ENCODE results near the gene TNIK.

Gene TNIK

DNA sequence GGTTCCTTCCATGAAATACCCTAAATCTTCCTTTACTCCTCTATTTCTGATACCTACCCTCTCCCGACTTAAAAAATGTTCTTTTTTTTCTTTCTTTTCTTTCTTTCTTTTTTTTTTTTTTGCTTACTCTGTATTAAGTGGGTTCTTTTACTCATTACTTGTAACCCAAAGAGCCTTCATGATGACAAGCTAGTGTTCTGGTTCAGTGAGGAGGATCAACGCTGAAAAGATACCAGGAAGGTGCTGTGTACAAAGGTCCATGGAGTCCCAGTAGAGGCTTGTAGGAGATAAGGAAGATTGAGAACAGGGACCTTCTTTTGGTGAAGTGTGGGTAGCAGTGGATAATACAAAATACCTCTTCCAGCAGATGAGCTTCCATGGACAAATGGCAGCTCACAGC, 369.9 kb downstream of the TNIK start:
- TF ChIP-seq EZH2 (IDR thresholded peaks at IDR 0.05; ENCODE audit: borderline replicate concordance, low read length), result no peak
- TF ChIP-seq, protein P1, sequence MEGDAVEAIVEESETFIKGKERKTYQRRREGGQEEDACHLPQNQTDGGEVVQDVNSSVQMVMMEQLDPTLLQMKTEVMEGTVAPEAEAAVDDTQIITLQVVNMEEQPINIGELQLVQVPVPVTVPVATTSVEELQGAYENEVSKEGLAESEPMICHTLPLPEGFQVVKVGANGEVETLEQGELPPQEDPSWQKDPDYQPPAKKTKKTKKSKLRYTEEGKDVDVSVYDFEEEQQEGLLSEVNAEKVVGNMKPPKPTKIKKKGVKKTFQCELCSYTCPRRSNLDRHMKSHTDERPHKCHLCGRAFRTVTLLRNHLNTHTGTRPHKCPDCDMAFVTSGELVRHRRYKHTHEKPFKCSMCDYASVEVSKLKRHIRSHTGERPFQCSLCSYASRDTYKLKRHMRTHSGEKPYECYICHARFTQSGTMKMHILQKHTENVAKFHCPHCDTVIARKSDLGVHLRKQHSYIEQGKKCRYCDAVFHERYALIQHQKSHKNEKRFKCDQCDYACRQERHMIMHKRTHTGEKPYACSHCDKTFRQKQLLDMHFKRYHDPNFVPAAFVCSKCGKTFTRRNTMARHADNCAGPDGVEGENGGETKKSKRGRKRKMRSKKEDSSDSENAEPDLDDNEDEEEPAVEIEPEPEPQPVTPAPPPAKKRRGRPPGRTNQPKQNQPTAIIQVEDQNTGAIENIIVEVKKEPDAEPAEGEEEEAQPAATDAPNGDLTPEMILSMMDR (IDR thresholded peaks at IDR 0.05; ENCODE audit: low read length), result no peak
- Histone ChIP-seq H3K79me2 (ENCODE audit: insufficient read depth, low read length) (no peaks in the 10 kb centered on the region), H3K9me2 (ENCODE audit: low read depth, low read length) (no peaks in the 10 kb centered on the region), H3K36me3 (ENCODE audit: insufficient read depth, low read length) (no peaks in the 10 kb centered on the region), H3K4me2 (ENCODE audit: low read length) (no peak overlapping the region), H2AFZ (ENCODE audit: low read length) (no peak overlapping the region), H3K9ac (ENCODE audit: low read length) (no peak overlapping the region), H3K9me3 (ENCODE audit: low read length) (no peaks in the 10 kb centered on the region), H3K27ac (ENCODE audit: low read depth, low read length, poor library complexity, severe bottlenecking) (no peak overlapping the region), H3F3A (ENCODE audit: insufficient read depth, low read length) (no peaks in the 10 kb centered on the region), H4K20me1 (ENCODE audit: insufficient read depth, low read length) (no peaks in the 10 kb centered on the region), H3K4me3 (ENCODE audit: low read depth, low read length, poor library complexity, severe bottlenecking) (no peak overlapping the region), H3K4me1 (ENCODE audit: insufficient read depth, low read length, severe bottlenecking) (no peaks in the 10 kb centered on the region), H3K27me3 (ENCODE audit: insufficient read depth, low read length) (no peaks in the 10 kb centered on the region; the same call in 1 of the 2 replicates)

- H3K79me2 ChIP-seq (ENCODE audit: insufficient read depth, low read length), result no peaks in the 10 kb centered on the region
- no peak overlapping the region for H3K4me2 ChIP-seq (ENCODE audit: low read length)
- H3K27ac ChIP-seq (ENCODE audit: low read depth, low read length, poor library complexity, severe bottlenecking), result no peak overlapping the region
- H3K9me2 ChIP-seq (ENCODE audit: low read depth, low read length), result no peaks in the 10 kb centered on the region
- H3F3A ChIP-seq (ENCODE audit: insufficient read depth, low read length), result no peaks in the 10 kb centered on the region
- no peaks in the 10 kb centered on the region for H3K9me3 ChIP-seq (ENCODE audit: low read length)
- no peaks in the 10 kb centered on the region for H4K20me1 ChIP-seq (ENCODE audit: insufficient read depth, low read length)
- no peak for TF ChIP-seq EZH2 (IDR thresholded peaks at IDR 0.05; ENCODE audit: borderline replicate concordance, low read length)
- H3K27me3 ChIP-seq (ENCODE audit: insufficient read depth, low read length), result no peaks in the 10 kb centered on the region; the same call in 1 of the 2 replicates
- H3K9ac ChIP-seq (ENCODE audit: low read length), result no peak overlapping the region
- no peak overlapping the region for H3K4me3 ChIP-seq (ENCODE audit: low read depth, low read length, poor library complexity, severe bottlenecking)
- no peaks in the 10 kb centered on the region for H3K36me3 ChIP-seq (ENCODE audit: insufficient read depth, low read length)
- no peak overlapping the region for H2AFZ ChIP-seq (ENCODE audit: low read length)
- H3K4me1 ChIP-seq (ENCODE audit: insufficient read depth, low read length, severe bottlenecking), result no peaks in the 10 kb centered on the region
Observed at GRCh38 chr3:171088964-171089754, 371.0 kb downstream of the TNIK start.

DNA sequence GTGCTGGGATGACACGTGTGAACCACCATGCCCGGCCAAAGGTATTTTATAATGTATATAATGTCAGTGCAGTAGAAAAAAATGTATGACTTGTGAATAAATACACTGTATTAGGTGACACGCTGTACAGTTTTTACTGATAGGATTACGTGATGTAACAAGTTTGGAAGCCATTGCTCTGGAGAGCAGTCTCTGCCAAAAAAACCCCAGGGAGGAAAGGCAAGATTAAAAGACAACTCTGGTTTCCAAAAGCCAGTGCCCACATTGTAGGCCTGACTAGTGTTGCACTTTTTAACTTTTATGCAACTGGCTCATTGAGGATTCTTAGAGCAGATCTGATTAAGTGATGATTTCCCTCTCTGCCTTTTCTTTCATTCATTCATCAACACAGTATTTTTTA, 371.7 kb downstream of the TNIK start:
- no peaks in the 10 kb centered on the region for H3K4me1 ChIP-seq (ENCODE audit: insufficient read depth, low read length, severe bottlenecking)
- H3K4me2 ChIP-seq (ENCODE audit: low read length), result no peak overlapping the region

More for the DNA sequence above, 371.7 kb downstream of the TNIK start:
- H3K9me3 ChIP-seq (ENCODE audit: low read length), result no peaks in the 10 kb centered on the region
- H3K79me2 ChIP-seq (ENCODE audit: insufficient read depth, low read length), result no peaks in the 10 kb centered on the region
- H3K9ac ChIP-seq (ENCODE audit: low read length), result no peak overlapping the region
- H3K36me3 ChIP-seq (ENCODE audit: insufficient read depth, low read length), result no peaks in the 10 kb centered on the region
- no peaks in the 10 kb centered on the region for H4K20me1 ChIP-seq (ENCODE audit: insufficient read depth, low read length)
- no peaks in the 10 kb centered on the region for H3F3A ChIP-seq (ENCODE audit: insufficient read depth, low read length)
- no peaks in the 10 kb centered on the region; the same call in 1 of the 2 replicates for H3K27me3 ChIP-seq (ENCODE audit: insufficient read depth, low read length)
- no peak overlapping the region for H3K27ac ChIP-seq (ENCODE audit: low read depth, low read length, poor library complexity, severe bottlenecking)
- H3K4me3 ChIP-seq (ENCODE audit: low read depth, low read length, poor library complexity, severe bottlenecking), result no peak overlapping the region
- H3K9me2 ChIP-seq (ENCODE audit: low read depth, low read length), result no peaks in the 10 kb centered on the region
- no peak overlapping the region for H2AFZ ChIP-seq (ENCODE audit: low read length)
- TF ChIP-seq, protein P1 (IDR thresholded peaks at IDR 0.05; ENCODE audit: low read length), result no peak
- no peak for TF ChIP-seq EZH2 (IDR thresholded peaks at IDR 0.05; ENCODE audit: borderline replicate concordance, low read length)

All from OCI-LY1 (cell line).